SK-N-SH (cell line): ENCODE measurements around the gene PCNX2. TPM values are rescaled to one million over a fixed set of nuclear protein-coding genes. Genes with fewer than 3 reads are reported as not detected.

ENCODE experiments used
- CTCF ChIA-PET: fragments of 300-600, 350-600 bp; formaldehyde crosslinking; extraction: SDS; loops from one replicate; lab custom pipeline; 2021; lab: Yijun Ruan, JAX
- POLR2A ChIA-PET: fragments of 350-600 bp; sonication (Branson Sonifier 250); formaldehyde crosslinking; extraction: SDS; loops from one replicate; lab custom pipeline; 2020; ENCODE audit warnings: antibody characterized with exemption, inconsistent platforms; lab: Yijun Ruan, JAX
- DNase-seq: peaks from one replicate; pipeline ENCODE4 v3.0.0; 2012
- H2AFZ ChIP-seq: fragments of 200-600 bp; sonication (generic); 2 replicates; pipeline ENCODE4 v1.8.1; 2016; ENCODE audit warnings: antibody characterized with exemption, mild to moderate bottlenecking, low read depth
- H3F3A ChIP-seq: fragments of 200-600 bp; sonication (generic); replicated peaks from 2 replicates; pipeline ENCODE3; 2016; ENCODE audit warnings: antibody characterized with exemption, mild to moderate bottlenecking; ENCODE audit not compliant: insufficient read depth
- H3K27ac ChIP-seq, 2 experiments: fragments of 200-500 bp in 1 of 2; fragments of 200-600 bp in 1 of 2; sonication (Bioruptor generic) in 1 of 2; sonication (generic), shearing (Covaris generic) in 1 of 2; 2 replicates each; pipeline versions ENCODE4 v1.5.1 to v1.6.1; 2014 to 2016; ENCODE audit warnings: low read depth in 2 of 2, inconsistent platforms in 1 of 2, low read length in 1 of 2, mild to moderate bottlenecking in 1 of 2, mixed read lengths in 1 of 2
- H3K27me3 ChIP-seq: fragments of 200-600 bp; sonication (generic), shearing (Covaris generic); 2 replicates; pipeline ENCODE4 v1.6.1; 2016; ENCODE audit warnings: mixed run types; ENCODE audit not compliant: insufficient read depth
- H3K36me3 ChIP-seq, 2 experiments: fragments of 200-500 bp in 1 of 2; fragments of 200-600 bp in 1 of 2; sonication (Bioruptor generic) in 1 of 2; sonication (generic) in 1 of 2; replicated peaks in 1 of 2; 2 replicates each; pipeline versions ENCODE3 to v1.5.1; 2014 to 2016; ENCODE audit warnings: low read length in 1 of 2, mild to moderate bottlenecking in 1 of 2; ENCODE audit not compliant: insufficient read depth in 2 of 2, control insufficient read depth in 1 of 2
- H3K4me1 ChIP-seq, 2 experiments: fragments of 200-500 bp in 1 of 2; fragments of 200-600 bp in 1 of 2; sonication (Bioruptor generic) in 1 of 2; sonication (generic), shearing (Covaris generic) in 1 of 2; 2 replicates each; pipeline versions ENCODE4 v1.5.1 to v1.6.1; 2014 to 2016; ENCODE audit warnings: low read depth in 1 of 2, low read length in 1 of 2, mixed run types in 1 of 2; ENCODE audit not compliant: insufficient read depth in 2 of 2, control insufficient read depth in 1 of 2
- H3K4me2 ChIP-seq: fragments of 200-600 bp; sonication (generic), shearing (Covaris generic); 2 replicates; pipeline ENCODE4 v1.6.1; 2017; ENCODE audit warnings: mixed run types
- H3K4me3 ChIP-seq, 2 experiments: fragments of 200-500 bp in 1 of 2; fragments of 200-600 bp in 1 of 2; sonication (Bioruptor generic) in 1 of 2; sonication (generic), shearing (Covaris generic) in 1 of 2; 2 replicates each; pipeline versions ENCODE4 v1.5.1 to v1.8.1; 2014 to 2016; ENCODE audit warnings: low read depth in 2 of 2, inconsistent platforms in 1 of 2, low read length in 1 of 2, mild to moderate bottlenecking in 1 of 2, mixed read lengths in 1 of 2, moderate library complexity in 1 of 2
- H3K79me2 ChIP-seq: fragments of 200-600 bp; sonication (generic); 2 replicates; pipeline ENCODE4 v1.8.1; 2017; ENCODE audit warnings: mild to moderate bottlenecking; ENCODE audit not compliant: insufficient read depth
- H3K9ac ChIP-seq: fragments of 200-600 bp; sonication (generic); 2 replicates; pipeline ENCODE4 v1.6.1; 2017; ENCODE audit warnings: mixed run types
- H3K9me2 ChIP-seq: fragments of 200-600 bp; sonication (generic); 2 replicates; pipeline ENCODE4 v1.6.1; 2017; ENCODE audit warnings: mixed run types
- H3K9me3 ChIP-seq: fragments of 200-600 bp; sonication (generic); 2 replicates; pipeline ENCODE4 v1.6.1; 2017; ENCODE audit warnings: mixed run types, mild to moderate bottlenecking, moderate library complexity
- H4K20me1 ChIP-seq: fragments of 200-600 bp; sonication (generic); 2 replicates; pipeline ENCODE4 v1.6.1; 2017; ENCODE audit warnings: mild to moderate bottlenecking, mixed run types; ENCODE audit not compliant: insufficient read depth
- ELF1 ChIP-seq: IDR thresholded peaks from 2 replicates; pipeline ENCODE4 v1.4.0; 2012
- GABPA ChIP-seq: IDR thresholded peaks from 2 replicates; pipeline ENCODE4 v1.4.0; 2012; ENCODE audit warnings: low read depth, mild to moderate bottlenecking
- GATA2 ChIP-seq: sonication (generic); formaldehyde crosslinking; IDR thresholded peaks from 2 replicates; pipeline ENCODE4 v1.5.0; 2020; ENCODE audit warnings: mild to moderate bottlenecking, missing genetic modification reagents
- IRF3 ChIP-seq: fragments of 150-350 bp; IDR thresholded peaks from 2 replicates; pipeline ENCODE4 v1.6.1; 2016; ENCODE audit warnings: mild to moderate bottlenecking, low read depth, low read length
- MAX ChIP-seq: IDR thresholded peaks from 2 replicates; pipeline ENCODE4 v1.4.0; 2012; ENCODE audit warnings: low read depth
- MEF2A ChIP-seq: IDR thresholded peaks from 2 replicates; pipeline ENCODE4 v1.4.0; 2012; ENCODE audit warnings: low read depth, borderline replicate concordance
- MXI1 ChIP-seq: IDR thresholded peaks from 2 replicates; pipeline ENCODE4 v1.6.1; 2012; ENCODE audit warnings: mild to moderate bottlenecking, low read depth, low read length, improper control_type of control experiment
- PBX3 ChIP-seq: IDR thresholded peaks from 2 replicates; pipeline ENCODE4; 2012
- POLR2AphosphoS5 ChIP-seq: IDR thresholded peaks from 2 replicates; pipeline ENCODE4 v1.6.1; 2012; ENCODE audit warnings: low read depth, low read length
- RAD21 ChIP-seq: IDR thresholded peaks from 2 replicates; pipeline ENCODE4 v1.6.1; 2012; ENCODE audit warnings: mild to moderate bottlenecking, low read length
- SMC3 ChIP-seq: IDR thresholded peaks from 2 replicates; pipeline ENCODE4 v1.6.1; 2012; ENCODE audit warnings: low read depth, low read length, improper control_type of control experiment
- TCF12 ChIP-seq: IDR thresholded peaks from 2 replicates; pipeline ENCODE4 v1.4.0; 2012
- USF1 ChIP-seq: IDR thresholded peaks from 2 replicates; pipeline ENCODE4 v1.4.0; 2012; ENCODE audit warnings: low read depth, borderline replicate concordance
- WGBS: methylation state at CpG from one replicate; pipeline ENCODE4 v1.1.6; 2017; ENCODE audit warnings: low lambda C conversion rate; 5-methylcytosine and 5-hydroxymethylcytosine counted together
- polyA plus RNA-seq, 3 experiments: library from polyadenylated mRNA; depleted of rRNA; stranded (reverse); fragments of >200 nt; gene quantifications; 2 replicates each; pipeline ENCODE4 v1.2.3, GENCODE V29; 2012

The PCNX2 gene
- polyA plus RNA-seq, 1 of the 3 experiments (the other 2 are of a cell fraction) = 10.6 TPM

- H3K4me1 ChIP-seq = no peaks in the 10 kb centered on the region
- H3K9me2 ChIP-seq = no peaks in the 10 kb centered on the region
- POLR2A ChIA-PET = no interaction called here
- no peaks in the 10 kb centered on the region for H4K20me1 ChIP-seq
- no peaks in the 10 kb centered on the region for H3K27me3 ChIP-seq
- DNase-seq = no peak
- CTCF ChIA-PET = no interaction called here
- H3K27ac ChIP-seq = no peak overlapping the region
- no peak overlapping the region for H2AFZ ChIP-seq
- H3K9me3 ChIP-seq = no peaks in the 10 kb centered on the region
- H3K79me2 ChIP-seq = no peaks in the 10 kb centered on the region
- no peak overlapping the region for H3K4me2 ChIP-seq
- no peak overlapping the region for H3K4me3 ChIP-seq
- H3K9ac ChIP-seq = no peak overlapping the region
- H3F3A ChIP-seq = peaks cover 4% of the 10 kb centered on the region
- peaks cover 0 to 4% of the 10 kb centered on the region in 2 experiments for H3K36me3 ChIP-seq
- 81% methylated on average over 1 of the region's 1 CpG for WGBS
- TF ChIP-seq GATA2 = no peak
- no peak for TF ChIP-seq PBX3
These were observed 190.3 kb downstream of the PCNX2 start for GRCh38 chr1:233105225-233105624.

GRCh38 chr1:233102341-233102740 is 193.2 kb downstream of the PCNX2 start:
- Histone ChIP-seq H3K9ac (no peak overlapping the region), H3K27ac (no peak overlapping the region), H3K79me2 (no peaks in the 10 kb centered on the region), H4K20me1 (no peaks in the 10 kb centered on the region), H3K4me3 (no peak overlapping the region), H3K9me2 (no peaks in the 10 kb centered on the region), H3K4me1 (no peaks in the 10 kb centered on the region; a peak in 2 of 4 replicates), H3K27me3 (no peaks in the 10 kb centered on the region), H3K36me3 (peaks cover 0 to 4% of the 10 kb centered on the region in 2 experiments), H3K9me3 (no peaks in the 10 kb centered on the region), H2AFZ (no peak overlapping the region), H3F3A (peaks cover 4% of the 10 kb centered on the region), H3K4me2 (no peak overlapping the region)
- ChIA-PET POLR2A (no interaction called here), CTCF (no interaction called here)
- no peak for DNase-seq
- TF ChIP-seq MEF2A (no peak), ELF1 (no peak), TCF12 (no peak), MXI1 (no peak), RAD21 (no peak), IRF3 (no peak), SMC3 (no peak), POLR2AphosphoS5 (no peak), USF1 (no peak), GABPA (no peak), MAX (no peak)
- 98% methylated on average over 2 of the region's 2 CpGs for WGBS
